Measurements from ENCODE around the gene ALCAM.

The ALCAM gene

GRCh38 chr3:105368566-105369499 lies 2.1 kb downstream of the ALCAM start:
- peak; percentile 91 for DNase-seq (ENCODE audit: low read depth)
- peak overlapping the region; percentile 77 for H3K4me3 ChIP-seq (ENCODE audit: low read depth, low read length)
- TF ChIP-seq CTCF (IDR thresholded peaks at IDR 0.05; ENCODE audit: insufficient read depth, low read depth, low read length, missing control alignments), result no peak

- H3K4me3 ChIP-seq (ENCODE audit: low read depth, low read length), result peak overlapping the region; percentile 77
- peak; percentile 79 for DNase-seq (ENCODE audit: low read depth)
- TF ChIP-seq CTCF (IDR thresholded peaks at IDR 0.05; ENCODE audit: insufficient read depth, low read depth, low read length, missing control alignments), result peak; percentile 77
Measured at GRCh38 chr3:105369500-105370371, 3.0 kb downstream of the ALCAM start.

DNA sequence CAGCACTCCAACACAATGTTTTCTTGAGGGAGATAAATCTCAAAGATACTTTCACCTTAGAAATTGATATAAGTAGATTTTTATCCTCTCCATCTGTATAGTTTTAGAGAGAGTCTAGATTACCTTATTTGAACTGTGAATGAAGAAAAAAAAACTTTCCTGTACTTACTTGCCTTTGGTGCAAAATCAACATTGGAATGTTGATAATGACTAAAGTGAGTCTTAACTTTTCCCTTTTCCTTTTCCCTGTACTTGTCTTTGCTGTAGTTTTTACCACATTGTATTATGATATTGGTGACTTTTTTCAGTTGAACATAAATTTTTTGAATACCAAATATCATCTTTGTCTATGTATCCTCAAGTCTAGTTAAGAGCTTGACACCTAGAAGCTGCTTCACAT lies 6.7 kb downstream of the ALCAM start:
- DNase-seq (ENCODE audit: low read depth), result no peak
- no peak for TF ChIP-seq CTCF (IDR thresholded peaks at IDR 0.05; ENCODE audit: insufficient read depth, low read depth, low read length, missing control alignments)
- no peak overlapping the region for H3K4me3 ChIP-seq (ENCODE audit: low read depth, low read length)

DNA sequence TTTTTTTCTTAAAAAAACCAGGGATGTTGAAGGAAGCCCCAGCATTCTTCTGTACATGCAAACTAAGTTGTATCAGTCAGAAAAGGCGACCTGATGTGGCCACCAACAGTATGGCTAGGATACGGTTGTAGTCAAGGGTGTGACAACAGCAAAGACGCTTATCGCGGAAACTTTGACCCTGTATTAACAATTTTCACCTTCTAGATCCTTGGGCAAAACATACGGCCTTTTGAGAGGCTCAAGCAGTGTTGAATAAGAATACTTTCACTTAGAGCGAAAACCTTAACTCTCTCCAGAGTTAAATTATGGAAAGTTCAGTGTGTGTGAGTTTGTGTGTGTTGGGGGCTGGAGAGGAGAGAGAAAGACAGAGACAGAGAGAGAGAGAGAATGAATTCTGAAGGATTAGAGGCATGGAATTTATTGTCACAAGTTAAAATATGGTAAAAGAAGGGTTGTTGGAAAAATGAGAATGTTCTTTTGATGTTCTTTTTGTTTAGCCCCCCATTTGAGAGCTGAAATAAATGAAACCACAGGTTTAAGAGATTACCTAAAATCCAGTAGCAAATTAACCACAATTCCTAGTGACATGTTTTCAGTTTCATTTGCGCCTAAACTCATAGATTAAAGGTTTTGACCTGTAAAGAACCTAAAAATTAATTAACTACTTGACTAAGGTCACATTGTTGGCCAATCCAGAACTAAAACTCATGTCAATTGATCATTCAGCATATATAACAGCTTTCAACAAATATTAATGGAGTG lies 9.2 kb downstream of the ALCAM start:
- H3K4me3 ChIP-seq (ENCODE audit: low read depth, low read length), result no peak overlapping the region
- no peak for DNase-seq (ENCODE audit: low read depth)
- TF ChIP-seq CTCF (IDR thresholded peaks at IDR 0.05; ENCODE audit: insufficient read depth, low read depth, low read length, missing control alignments), result no peak

- no peak for TF ChIP-seq CTCF (IDR thresholded peaks at IDR 0.05; ENCODE audit: insufficient read depth, low read depth, low read length, missing control alignments)
- DNase-seq (ENCODE audit: low read depth), result no peak
- no peak overlapping the region for H3K4me3 ChIP-seq (ENCODE audit: low read depth, low read length)
Measured at GRCh38 chr3:105377716-105378115, 11.0 kb downstream of the ALCAM start.

- no peak for TF ChIP-seq CTCF (IDR thresholded peaks at IDR 0.05; ENCODE audit: insufficient read depth, low read depth, low read length, missing control alignments)
- DNase-seq (ENCODE audit: low read depth), result no peak
- no peak overlapping the region for H3K4me3 ChIP-seq (ENCODE audit: low read depth, low read length)
Measured at GRCh38 chr3:105385179-105385578, 18.5 kb downstream of the ALCAM start.
